MCF 10A (cell line): ENCODE data around the gene KRTAP21-2. TPM values are rescaled to one million over a fixed set of nuclear protein-coding genes. Genes with fewer than 3 reads are reported as not detected.
A peak's percentile ranks its signal among the peaks of the same experiment; 100 is the strongest.

Experiments
- BruUV-seq: library from RNA; stranded (reverse); fragments of 400-500 nt; replicated peaks from 2 replicates; lab custom pipeline; 2021; lab: Mats Ljungman, UMichigan
- CTCF ChIA-PET: fragments of 300-600 bp; sonication (Branson Sonifier 250); formaldehyde crosslinking; extraction: SDS; loops from one replicate; lab custom pipeline; 2021; ENCODE audit warnings: antibody characterized with exemption, inconsistent platforms; lab: Yijun Ruan, JAX
- POLR2A ChIA-PET: fragments of 300-600, 350-650 bp; sonication (Branson Sonifier 250); formaldehyde crosslinking; extraction: SDS; loops from one replicate; lab custom pipeline; 2020; ENCODE audit warnings: antibody characterized with exemption, inconsistent platforms; lab: Yijun Ruan, JAX
- DNase-seq: peaks from one replicate; pipeline ENCODE4 v3.0.0-alpha.2; 2018; ENCODE audit not compliant: unreplicated experiment
- H3K27ac Mint-ChIP-seq: one replicate; pipeline ENCODE4 v1.8.0; 2022; ENCODE audit warnings: mild to moderate bottlenecking, low read depth, mixed read lengths; ENCODE audit not compliant: unreplicated experiment
- H3K27me3 Mint-ChIP-seq: one replicate; pipeline ENCODE4 v1.8.0; 2022; ENCODE audit warnings: mixed read lengths; ENCODE audit not compliant: insufficient read depth, unreplicated experiment
- H3K36me3 Mint-ChIP-seq: one replicate; pipeline ENCODE4 v1.8.0; 2022; ENCODE audit warnings: mild to moderate bottlenecking, moderate library complexity, mixed read lengths; ENCODE audit not compliant: insufficient read depth, unreplicated experiment
- H3K4me1 Mint-ChIP-seq: one replicate; pipeline ENCODE4 v1.8.0; 2022; ENCODE audit warnings: mixed read lengths; ENCODE audit not compliant: insufficient read depth, unreplicated experiment
- H3K4me3 Mint-ChIP-seq: one replicate; pipeline ENCODE4 v1.8.0; 2022; ENCODE audit warnings: mild to moderate bottlenecking, moderate library complexity, mixed read lengths; ENCODE audit not compliant: unreplicated experiment
- H3K9me3 Mint-ChIP-seq: one replicate; pipeline ENCODE4 v1.8.0; 2022; ENCODE audit warnings: mixed read lengths; ENCODE audit not compliant: unreplicated experiment
- CTCF ChIP-seq: fragments of 200-600 bp; IDR thresholded peaks from one replicate; pipeline ENCODE4 v1.8.0; 2022; ENCODE audit warnings: antibody characterized with exemption, mild to moderate bottlenecking; ENCODE audit not compliant: unreplicated experiment
- intact Hi-C: fragments of 100-400 bp; cut with micrococcal nuclease; formaldehyde crosslinking; loops from 2 replicates; pipeline ENCODE4 v1.14.1; 2022
- total RNA-seq: library from RNA; stranded (reverse); gene quantifications from 2 replicates; pipeline ENCODE4 v1.2.3, GENCODE V29; 2022

Gene KRTAP21-2
- total RNA-seq, 1 experiment from 2014 or later, result not detected

DNA sequence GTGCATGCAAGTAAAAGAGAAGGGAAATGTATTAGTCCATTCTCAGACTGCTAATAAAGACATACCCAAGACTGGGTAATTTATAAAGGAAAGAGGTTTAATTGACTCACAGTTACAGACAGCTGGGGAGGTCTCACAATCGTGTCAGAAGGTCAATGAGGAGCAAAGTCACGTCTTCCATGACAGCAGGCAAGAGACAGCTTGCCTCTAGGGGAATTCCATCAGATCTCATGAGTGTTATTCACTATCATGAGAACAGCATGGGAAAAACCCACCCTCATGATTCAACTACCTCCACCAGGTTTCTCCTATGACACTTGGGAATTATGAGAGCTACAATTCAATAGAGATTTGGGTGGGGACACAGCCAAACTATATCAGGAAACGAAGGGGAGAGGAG, 36.6 kb downstream of the KRTAP21-2 start:
- intact Hi-C loops, result no loop called here
- ChIA-PET POLR2A (no interaction called here), CTCF (interaction anchor here (0.6 to 1.0 kb wide), 2 partner anchors 129 to 369 kb away, joined by 3 read pairs; no protein-coding TSS in a partner anchor)
- TF ChIP-seq CTCF, result no peak
- Mint-ChIP-seq H3K9me3 (peaks cover 16% of the 10 kb centered on the region), H3K4me1 (no peaks in the 10 kb centered on the region), H3K27me3 (no peaks in the 10 kb centered on the region), H3K36me3 (no peaks in the 10 kb centered on the region), H3K4me3 (no peak overlapping the region), H3K27ac (no peak overlapping the region)
- DNase-seq, result peak; percentile 4
- no TSS peak for BruUV-seq

DNA sequence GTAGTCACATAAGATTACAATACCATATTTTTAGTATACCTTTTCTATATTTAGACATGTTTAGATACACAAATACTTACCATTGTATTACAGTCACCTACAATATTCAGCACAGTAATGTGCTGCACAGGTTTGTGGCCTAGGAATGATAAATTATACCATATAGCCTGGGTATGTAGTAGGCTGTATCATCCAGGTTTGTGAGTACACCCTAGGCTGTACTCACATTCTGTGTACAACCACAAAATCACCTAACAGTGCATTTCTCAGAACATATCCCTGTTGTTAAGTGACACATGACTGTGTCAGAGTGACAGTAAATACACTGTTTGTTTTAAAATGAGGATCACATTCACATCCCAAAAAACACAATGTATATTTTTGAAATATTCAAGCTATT, 39.6 kb downstream of the KRTAP21-2 start:
- Mint-ChIP-seq H3K4me1 (no peaks in the 10 kb centered on the region), H3K9me3 (peaks cover 16% of the 10 kb centered on the region)

More for the DNA sequence above, 39.6 kb downstream of the KRTAP21-2 start:
- intact Hi-C loops, result no loop called here
- ChIA-PET POLR2A (no interaction called here), CTCF (interaction anchor here (1.0 kb wide), 1 partner anchor 19 kb away, joined by 3 read pairs; no protein-coding TSS in a partner anchor)
- Mint-ChIP-seq H3K36me3 (no peaks in the 10 kb centered on the region), H3K27me3 (no peaks in the 10 kb centered on the region), H3K4me3 (no peak overlapping the region), H3K27ac (no peak overlapping the region)
- BruUV-seq, result no TSS peak
- TF ChIP-seq CTCF, result no peak
- no peak for DNase-seq

Other genes starting within 250 kb of the KRTAP21-2 start
- not detected in 2 replicates for gene KRTAP19-5, start 245.1 kb downstream of the KRTAP21-2 start, total RNA-seq
- not detected in 2 replicates for gene KRTAP19-6, start 205.4 kb downstream of the KRTAP21-2 start, total RNA-seq
- not detected in 2 replicates for gene KRTAP19-7, start 185.9 kb downstream of the KRTAP21-2 start, total RNA-seq
- gene KRTAP22-2, start 156.9 kb downstream of the KRTAP21-2 start, total RNA-seq, result not detected in 2 replicates
- gene KRTAP6-3, start 154.8 kb downstream of the KRTAP21-2 start, total RNA-seq, result not detected in 2 replicates
- gene KRTAP6-2, start 148.4 kb downstream of the KRTAP21-2 start, total RNA-seq, result not detected in 2 replicates
- not detected in 2 replicates for gene KRTAP22-1, start 146.2 kb downstream of the KRTAP21-2 start, total RNA-seq
- gene KRTAP6-1, start 133.3 kb downstream of the KRTAP21-2 start, total RNA-seq, result not detected in 2 replicates
- not detected in 2 replicates for gene KRTAP20-1, start 130.8 kb downstream of the KRTAP21-2 start, total RNA-seq
- gene KRTAP20-4, start 126.6 kb downstream of the KRTAP21-2 start, total RNA-seq, result not detected in 2 replicates
- not detected in 2 replicates for gene KRTAP20-2, start 112.1 kb downstream of the KRTAP21-2 start, total RNA-seq
- gene KRTAP20-3, start 104.4 kb downstream of the KRTAP21-2 start, total RNA-seq, result not detected in 2 replicates
- not detected in 2 replicates for gene KRTAP21-3, start 28.5 kb downstream of the KRTAP21-2 start, total RNA-seq
- not detected in 2 replicates for gene KRTAP21-1, start 8.2 kb upstream of the KRTAP21-2 start, total RNA-seq
- gene KRTAP8-1, start 66.0 kb upstream of the KRTAP21-2 start, total RNA-seq, result not detected in 2 replicates
- gene KRTAP7-1, start 82.5 kb upstream of the KRTAP21-2 start, total RNA-seq, result not detected in 2 replicates
- not detected in 2 replicates for gene KRTAP11-1, start 134.3 kb upstream of the KRTAP21-2 start, total RNA-seq